DMS53 treated with DMSO at 0.1 percent for 48 hours (cell line): ENCODE data around the gene SEC31A.
"Not testable (repeated sequence)": the region's sequence is repeated elsewhere in the genome, so short reads cannot be mapped to it uniquely, and the experiment has no call there.

Experiments used
- DNase-seq: peaks from one replicate; lab custom pipeline; 2025; ENCODE audit not compliant: unreplicated experiment; lab: John Stamatoyannopoulos, UW

Gene SEC31A, protein sequence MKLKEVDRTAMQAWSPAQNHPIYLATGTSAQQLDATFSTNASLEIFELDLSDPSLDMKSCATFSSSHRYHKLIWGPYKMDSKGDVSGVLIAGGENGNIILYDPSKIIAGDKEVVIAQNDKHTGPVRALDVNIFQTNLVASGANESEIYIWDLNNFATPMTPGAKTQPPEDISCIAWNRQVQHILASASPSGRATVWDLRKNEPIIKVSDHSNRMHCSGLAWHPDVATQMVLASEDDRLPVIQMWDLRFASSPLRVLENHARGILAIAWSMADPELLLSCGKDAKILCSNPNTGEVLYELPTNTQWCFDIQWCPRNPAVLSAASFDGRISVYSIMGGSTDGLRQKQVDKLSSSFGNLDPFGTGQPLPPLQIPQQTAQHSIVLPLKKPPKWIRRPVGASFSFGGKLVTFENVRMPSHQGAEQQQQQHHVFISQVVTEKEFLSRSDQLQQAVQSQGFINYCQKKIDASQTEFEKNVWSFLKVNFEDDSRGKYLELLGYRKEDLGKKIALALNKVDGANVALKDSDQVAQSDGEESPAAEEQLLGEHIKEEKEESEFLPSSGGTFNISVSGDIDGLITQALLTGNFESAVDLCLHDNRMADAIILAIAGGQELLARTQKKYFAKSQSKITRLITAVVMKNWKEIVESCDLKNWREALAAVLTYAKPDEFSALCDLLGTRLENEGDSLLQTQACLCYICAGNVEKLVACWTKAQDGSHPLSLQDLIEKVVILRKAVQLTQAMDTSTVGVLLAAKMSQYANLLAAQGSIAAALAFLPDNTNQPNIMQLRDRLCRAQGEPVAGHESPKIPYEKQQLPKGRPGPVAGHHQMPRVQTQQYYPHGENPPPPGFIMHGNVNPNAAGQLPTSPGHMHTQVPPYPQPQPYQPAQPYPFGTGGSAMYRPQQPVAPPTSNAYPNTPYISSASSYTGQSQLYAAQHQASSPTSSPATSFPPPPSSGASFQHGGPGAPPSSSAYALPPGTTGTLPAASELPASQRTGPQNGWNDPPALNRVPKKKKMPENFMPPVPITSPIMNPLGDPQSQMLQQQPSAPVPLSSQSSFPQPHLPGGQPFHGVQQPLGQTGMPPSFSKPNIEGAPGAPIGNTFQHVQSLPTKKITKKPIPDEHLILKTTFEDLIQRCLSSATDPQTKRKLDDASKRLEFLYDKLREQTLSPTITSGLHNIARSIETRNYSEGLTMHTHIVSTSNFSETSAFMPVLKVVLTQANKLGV

DNA sequence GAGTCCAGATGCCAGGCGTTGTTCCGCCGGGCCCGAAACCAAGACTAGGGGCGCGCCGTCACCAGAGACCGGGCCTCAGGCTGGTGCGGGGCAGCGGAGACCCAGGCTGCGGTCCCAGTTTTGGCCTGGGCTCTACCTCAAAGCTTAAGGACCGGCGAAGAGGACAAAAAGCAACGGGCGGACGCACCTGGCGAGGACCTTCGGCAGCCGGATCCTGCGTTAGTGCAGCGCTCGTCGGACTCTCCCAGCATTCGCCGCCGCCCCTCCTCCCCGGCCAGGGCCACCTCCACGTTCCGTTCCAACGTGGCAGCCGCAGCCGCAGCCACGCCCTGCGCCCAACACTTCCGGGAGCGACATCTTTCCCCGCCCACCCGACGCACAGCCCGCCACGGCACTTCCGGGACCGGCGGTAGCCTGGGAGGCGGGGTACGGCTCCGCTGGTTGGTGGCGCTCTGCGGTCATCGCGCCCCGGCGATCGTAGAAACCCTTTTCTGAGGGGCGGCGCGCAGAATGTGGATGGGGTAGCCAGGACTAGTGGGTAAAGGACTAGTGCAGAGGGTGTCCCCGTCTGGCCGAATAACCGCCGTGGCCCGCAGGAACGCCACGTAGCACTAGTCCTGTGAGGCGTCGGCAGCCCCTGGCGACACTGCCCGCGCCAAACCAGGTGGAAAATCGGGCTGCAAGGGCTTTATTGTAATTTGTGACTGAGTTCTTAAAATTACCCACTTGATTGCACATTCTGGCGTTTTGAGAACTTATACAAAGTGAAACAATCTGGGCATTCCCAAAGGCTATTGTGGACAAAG is at the start of gene SEC31A:
Gene SEC31A, minus strand, starts transcription at position 253 of the 806 bp plus-strand sequence. CDS start 9,217 bp downstream, outside the sequence.
- peak; percentile 80 for DNase-seq

DNA sequence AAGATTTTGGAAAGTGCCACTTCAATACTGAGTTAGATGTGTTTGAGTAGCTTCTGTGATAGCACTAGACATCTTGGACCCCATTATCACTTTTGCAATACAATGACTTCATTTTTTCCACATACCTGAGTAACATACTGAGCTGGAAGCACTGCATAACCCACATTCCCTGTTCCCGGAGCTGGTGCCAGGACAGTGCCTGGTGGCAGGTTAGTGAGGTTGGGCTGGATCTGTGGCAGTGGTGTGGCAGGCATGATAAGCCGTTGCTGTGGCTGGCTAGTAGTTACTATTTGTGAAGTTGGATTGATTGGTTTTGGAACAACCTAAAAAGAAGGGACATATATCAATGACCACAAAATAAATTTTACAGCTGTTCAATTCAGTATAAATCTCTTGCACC is 48.5 kb upstream of the SEC31A start:
- no peak for DNase-seq

DNA sequence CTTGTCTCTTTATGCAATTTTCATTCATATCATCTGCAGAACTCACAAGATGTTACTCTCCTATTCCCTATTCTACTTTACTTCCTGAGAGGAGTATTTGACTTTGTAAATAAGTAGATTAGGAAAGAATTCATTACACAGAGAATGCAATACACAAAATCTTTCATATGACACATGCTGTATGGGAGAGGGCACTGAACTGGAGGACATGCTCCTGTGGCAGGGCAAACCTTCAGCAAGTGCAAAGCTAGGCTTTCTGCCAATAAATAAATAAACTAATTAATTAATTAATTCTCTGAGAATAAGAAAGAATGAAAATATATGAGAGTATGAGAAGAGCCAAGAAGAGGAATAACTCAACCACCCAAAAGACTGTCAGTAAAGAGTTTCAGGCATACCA is 43.5 kb upstream of the SEC31A start:
- DNase-seq = no peak

DNA sequence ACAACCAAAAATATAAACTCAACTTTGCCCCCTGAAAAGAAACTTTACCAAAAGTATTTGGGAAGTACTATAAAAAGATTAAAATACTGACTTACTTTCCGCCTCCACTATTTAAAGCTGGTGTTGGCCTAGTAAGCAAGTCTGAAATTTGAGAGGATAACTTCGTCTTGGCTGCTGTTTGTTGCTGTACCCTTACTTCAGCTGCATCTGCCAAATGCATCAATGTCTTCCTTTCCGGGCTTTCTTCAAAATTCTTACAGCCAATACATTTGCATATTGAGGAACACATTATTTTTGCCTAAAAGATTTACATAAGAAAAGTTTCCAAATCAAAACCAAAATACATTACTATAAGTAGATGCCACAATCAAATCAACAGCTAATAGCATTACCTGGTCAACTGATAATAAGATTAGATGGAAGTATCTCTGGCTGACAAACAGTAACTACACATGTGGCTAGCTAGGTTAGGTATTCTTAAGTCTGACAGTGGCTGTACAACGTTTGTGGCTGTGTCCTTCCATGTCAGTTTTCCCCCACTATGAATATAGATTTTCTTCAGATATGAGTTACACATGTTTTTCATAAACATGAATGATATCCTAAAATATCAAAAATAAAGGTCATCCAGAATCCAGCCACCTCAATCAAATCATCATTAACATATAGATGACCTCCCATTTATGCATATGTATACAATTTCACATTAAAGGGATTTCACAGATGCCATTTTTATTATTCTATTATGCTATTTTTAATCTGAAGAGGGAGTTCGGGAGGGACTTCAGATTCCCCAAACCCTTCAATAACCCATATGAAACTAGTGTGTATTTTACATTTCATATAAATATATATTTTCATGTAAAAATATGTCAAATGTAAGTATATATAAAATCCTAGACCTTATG is 40.1 kb upstream of the SEC31A start:
- DNase-seq = no peak

DNA sequence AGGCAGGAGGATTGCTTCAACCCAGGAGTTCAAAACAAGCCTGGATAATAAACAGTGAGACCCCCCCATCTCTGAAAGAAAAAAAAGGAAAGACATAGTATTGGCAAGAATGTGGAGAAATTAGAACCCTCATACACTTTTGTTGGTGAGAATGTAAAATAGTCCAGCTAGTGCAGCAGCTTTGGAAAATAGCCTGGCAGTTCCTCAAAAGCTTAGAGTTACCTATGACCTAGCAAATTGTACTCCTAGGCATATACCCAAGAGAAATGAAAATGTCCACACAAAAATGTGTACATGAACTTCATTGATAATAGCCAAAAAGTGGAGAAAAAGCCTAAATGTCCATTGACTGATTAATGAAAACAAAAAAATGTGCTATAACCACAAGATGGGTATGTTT is 30.8 kb upstream of the SEC31A start:
- no peak for DNase-seq

DNA sequence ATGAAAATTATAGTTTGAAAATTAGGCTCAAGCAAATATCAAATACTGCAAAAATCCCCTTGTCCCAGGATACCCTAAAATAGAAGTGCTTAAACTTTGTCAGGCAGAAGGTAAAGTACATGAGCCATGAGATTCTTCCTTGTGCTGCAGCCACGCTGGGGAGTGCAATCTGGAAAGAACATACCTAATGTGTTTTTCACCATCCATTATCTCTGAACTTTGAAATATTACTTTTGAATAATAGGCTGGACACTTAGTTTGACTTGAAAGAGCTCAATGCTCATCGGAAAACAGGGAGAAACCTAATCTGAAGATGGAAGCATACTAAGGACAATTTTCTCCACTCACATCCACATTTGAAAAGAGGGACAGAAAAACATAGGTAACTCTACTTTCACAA is 28.4 kb upstream of the SEC31A start:
- no peak for DNase-seq

DNA sequence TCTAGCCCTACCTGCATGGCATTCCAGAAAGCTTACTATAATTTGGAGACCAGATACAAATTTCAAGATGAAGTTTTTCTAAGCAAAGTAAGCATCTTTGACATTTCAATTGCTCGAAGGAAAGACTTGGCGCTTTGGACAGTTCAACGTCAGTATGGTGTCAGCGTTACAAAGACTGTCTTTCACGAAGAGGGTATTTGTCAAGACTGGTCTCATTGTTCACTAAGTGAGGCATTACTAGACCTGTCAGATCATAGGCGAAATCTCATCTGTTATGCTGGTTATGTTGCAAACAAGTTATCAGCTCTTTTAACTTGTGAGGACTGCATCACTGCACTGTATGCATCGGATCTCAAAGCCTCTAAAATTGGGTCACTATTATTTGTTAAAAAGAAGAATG is 27.1 kb upstream of the SEC31A start:
- DNase-seq = no peak

DNA sequence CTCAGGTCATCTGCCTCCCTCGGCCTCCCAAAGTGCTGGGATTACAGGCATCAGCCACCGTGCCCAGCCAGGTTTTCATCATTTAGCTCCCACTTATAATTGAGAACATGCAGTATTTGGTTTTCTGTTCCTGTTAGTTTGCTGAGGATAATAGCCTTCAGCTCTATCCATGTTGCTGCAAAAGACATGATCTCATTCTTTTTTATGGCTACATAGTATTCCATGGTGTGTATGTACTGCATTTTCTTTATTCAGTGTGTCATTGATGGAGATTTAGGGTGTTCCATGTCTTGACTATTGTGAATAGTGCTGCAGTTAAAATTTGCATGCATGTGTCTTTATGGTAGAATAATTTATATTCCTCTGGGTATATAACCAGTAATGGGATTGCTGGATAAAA is 23.0 kb upstream of the SEC31A start:
- not testable (repeated sequence) for DNase-seq

DNA sequence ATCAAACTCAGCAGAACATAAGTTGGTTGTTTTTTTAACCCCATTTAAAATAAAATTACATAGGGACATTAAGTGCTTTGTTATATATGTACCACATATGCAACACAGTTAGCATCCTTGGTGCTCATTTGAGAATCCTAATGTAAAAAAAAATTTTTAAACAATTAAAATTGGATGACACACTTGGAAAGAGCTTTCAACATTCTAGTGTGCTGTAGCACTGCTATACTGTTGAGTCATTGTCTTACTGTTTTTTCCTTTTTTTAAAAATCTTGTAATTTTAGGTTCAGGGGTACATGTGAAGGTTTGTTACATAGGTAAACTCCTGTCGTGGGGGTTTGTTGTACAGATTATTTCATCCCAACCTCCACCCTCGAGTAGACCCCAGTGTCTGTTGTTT is 22.4 kb upstream of the SEC31A start:
- DNase-seq = no peak

DNA sequence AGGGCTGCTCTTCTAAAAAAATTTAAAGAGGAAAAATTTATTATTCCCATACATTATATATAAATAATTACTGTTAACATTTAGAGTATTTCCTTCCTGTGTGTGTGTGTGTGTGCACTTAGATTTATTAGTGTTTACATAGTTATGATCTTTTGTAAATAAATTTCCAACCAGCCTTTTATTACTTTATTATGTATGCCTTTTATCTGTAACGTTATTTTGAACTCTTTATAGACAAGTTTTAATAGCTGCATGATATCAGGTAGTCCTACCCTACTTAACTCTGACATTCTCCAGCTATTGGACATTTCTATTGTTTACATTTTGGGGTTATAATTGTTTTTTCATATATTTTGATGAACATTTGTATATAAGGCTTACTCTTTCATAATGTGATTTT is 18.4 kb upstream of the SEC31A start:
- no peak for DNase-seq

DNA sequence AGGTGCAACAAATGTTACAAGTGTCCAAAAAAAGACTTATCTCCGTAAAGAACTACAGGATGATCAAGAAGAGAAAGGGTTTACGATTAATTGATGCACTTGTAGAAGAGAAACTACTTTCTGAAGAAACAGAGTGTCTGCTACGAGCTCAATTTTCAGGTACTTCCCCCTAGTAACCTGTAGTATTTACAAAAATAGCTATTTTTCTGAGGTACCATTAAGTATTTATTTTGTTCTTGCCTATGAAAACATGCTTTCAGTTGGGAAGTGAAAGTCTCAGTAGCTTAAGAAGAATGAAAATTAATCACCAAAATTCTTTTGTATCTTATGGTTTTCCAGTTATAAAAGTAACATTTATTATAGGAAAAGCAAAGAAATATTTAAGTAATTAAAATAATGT is 15.5 kb upstream of the SEC31A start:
- no peak for DNase-seq

DNA sequence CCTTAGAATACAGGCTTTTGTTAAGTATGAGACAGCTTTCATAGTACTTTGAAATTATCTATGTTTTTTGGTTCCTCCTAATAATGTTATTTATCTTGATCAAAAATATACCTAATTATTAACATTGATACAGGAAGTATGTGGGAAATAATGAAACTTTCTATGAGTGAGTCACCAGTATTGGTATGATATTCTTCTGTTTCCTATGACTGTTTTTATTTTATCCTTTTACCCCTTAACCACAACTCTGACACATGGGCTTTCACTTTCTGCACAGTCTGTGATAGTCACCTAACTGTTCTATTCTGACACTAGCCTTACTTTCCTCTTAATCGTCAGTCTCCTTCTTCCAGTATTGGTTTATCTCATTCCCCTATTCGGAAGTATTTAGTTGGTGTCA is 14.3 kb upstream of the SEC31A start:
- DNase-seq = no peak

DNA sequence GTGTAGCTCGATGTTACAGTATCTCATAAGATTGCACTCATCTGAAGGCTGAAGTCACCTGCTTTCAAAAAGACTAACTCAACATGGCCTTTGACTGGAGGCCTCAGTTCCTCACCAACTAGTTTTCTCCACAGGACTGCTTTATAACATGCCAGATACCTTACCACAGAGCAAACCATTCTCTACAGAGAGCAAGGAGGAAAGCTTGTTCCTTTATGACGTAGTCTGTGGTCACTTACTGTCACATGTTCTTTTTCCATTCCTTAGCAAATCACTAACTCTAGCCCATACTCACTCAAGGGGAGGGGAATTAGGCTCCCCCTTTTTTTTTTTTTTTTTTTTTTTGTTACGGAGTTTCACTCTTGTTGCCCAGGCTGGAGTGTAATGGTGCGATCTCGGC is 12.8 kb upstream of the SEC31A start:
- DNase-seq = no peak

DNA sequence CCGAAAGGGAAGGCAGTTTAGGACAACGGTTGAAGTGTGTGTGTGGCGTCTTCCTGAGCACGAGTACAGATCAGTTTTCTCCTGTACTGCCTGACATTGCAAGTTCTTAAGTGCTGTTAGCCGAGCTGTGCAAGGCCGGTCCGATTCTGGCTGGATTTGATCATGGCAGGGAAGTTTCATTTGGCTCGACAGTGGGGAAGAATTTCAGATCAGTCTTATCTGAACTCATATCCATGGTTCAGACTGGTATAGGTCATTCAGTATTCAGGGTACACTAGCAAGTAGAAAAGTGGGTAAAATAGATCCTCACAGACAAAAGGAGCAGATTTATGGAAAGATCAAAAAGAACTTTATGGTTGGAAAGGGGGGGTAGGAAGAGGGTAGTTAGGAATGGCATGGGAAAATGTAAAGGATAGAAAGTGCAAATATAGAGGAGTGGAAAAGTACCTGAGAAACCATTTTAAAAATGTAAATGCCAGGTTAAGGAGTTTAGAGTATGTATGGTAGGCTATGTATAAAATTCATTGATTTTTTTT is 10.3 kb upstream of the SEC31A start:
- no peak for DNase-seq

DNA sequence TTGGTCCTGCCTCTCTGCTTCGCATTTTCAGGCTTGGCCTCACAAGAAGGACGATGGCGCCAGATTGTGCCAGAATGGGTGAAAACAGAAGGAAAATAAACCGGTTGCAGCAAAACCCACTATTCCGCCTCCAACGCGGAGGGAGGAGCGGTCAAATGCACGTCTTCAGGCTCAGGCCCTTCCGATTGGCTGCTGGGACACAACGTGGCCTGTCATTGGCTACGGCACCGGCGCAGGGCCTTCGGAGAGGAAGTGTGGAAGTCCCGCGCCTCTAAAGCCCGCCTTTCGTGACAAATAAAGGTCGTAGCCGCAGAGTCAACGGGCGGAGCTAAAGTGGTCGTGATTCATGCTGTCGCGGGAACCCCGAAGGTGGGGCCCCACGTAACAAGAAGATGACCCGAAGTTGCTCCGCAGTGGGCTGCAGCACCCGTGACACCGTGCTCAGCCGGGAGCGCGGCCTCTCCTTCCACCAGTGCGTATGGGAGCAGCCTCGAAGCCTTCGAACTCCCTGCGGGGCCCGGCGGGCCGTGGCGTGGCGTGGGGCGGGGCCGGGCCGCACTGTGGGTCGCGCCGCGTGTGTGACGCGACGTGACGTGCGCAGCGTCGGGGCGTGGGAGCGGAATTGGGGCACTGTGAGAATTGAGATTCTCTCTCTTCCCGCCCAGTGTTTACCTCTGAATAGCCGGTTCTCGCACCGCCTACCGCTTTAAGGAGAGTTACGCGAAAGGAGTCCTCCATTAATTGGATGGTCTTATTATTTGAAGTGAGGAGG is 9.6 kb upstream of the SEC31A start, which contains the start of gene THAP9:
Gene THAP9, plus strand, starts transcription at position 325 of the 772 bp plus-strand sequence. Its CDS starts 68 bp downstream, at position 393.
- DNase-seq = peak; percentile 91

DNA sequence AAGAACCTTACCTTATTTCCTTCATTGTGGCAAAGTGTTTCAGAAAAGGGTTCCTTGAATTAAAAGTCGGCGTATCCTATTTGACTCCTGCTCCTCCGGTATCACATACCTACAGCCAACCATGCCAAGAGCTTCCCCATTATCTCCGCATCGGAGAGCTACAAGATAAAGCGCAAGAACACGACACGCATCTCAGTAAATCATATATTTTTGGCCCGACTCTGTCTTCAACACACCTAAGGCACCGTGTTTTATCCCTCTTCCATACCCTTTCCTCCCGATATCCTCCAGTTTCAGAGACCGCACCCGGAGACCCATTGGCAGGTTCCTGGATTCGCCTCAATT is 9.1 kb upstream of the SEC31A start:
- peak; percentile 48 for DNase-seq

DNA sequence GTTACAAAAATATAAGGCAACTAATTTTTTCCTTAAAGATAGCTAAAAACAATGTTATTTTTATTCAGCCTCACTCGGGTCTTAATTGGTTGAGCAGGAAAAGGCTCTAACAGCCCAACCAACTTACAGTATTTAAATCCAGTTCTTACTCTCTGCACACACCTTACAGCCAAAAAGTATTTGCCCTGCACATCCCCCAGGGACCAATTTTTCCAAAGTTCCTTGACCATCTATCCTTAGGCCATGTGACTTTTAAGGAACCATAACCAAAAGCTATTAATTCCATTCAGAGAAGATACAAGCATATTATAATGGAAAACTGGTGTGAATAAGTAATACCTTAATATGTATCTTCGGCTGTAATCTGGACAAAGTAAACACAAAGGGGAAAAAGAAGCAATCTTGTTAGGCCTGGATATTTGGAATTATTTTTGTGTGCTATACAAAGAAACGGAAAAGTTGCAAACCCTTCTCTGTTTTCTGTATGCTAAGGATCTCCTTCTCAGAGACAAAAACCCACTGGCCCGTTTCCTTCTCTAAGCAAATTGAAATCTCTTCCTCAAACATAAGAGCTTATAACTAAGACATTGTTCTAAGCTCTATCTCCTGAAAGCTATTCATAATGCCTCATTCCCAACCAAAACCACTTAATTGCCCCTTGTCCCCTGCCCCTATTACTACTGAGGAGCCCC is 8.6 kb upstream of the SEC31A start:
- peak; percentile 32 for DNase-seq
